ENCODE data around the gene CD101. TPM values are rescaled to one million over a fixed set of nuclear protein-coding genes. Genes with fewer than 3 reads are reported as not detected.
A peak's percentile ranks its signal among the peaks of the same experiment; 100 is the strongest.

The CD101 gene
- total RNA-seq, 1 experiment from 2014 or later = 1.8 TPM

GRCh38 chr1:117069220-117069844, 67.8 kb downstream of the CD101 start:
- Histone ChIP-seq H2AFZ (ENCODE audit: low read length) (no peak overlapping the region), H3K9me3 (ENCODE audit: control insufficient read depth, low read depth, low read length) (no peaks in the 10 kb centered on the region), H3K27ac (ENCODE audit: insufficient read length, low read depth, low read length) (peak overlapping the region; percentile 36), H3K27me3 (ENCODE audit: insufficient read depth, low read length) (no peaks in the 10 kb centered on the region), H2AK5ac (ENCODE audit: insufficient read length, low read length) (peak overlapping the region; percentile 14), H3K79me1 (ENCODE audit: insufficient read depth, low read depth, low read length, poor library complexity, severe bottlenecking) (no peaks in the 10 kb centered on the region), H4K5ac (ENCODE audit: insufficient read length, low read depth, low read length) (no peak overlapping the region), H3K4me2 (ENCODE audit: insufficient read depth, insufficient read length, low read length) (no peak overlapping the region), H2BK20ac (ENCODE audit: low read depth, low read length, poor library complexity, severe bottlenecking) (no peak overlapping the region), H3K23me2 (ENCODE audit: insufficient read length, low read depth, low read length, poor library complexity, severe bottlenecking) (no peaks in the 10 kb centered on the region), H3K14ac (ENCODE audit: insufficient read depth, low read length) (no peak overlapping the region), H3K56ac (ENCODE audit: insufficient read length, low read depth, low read length) (peak overlapping the region; percentile 84), H2BK120ac (ENCODE audit: low read depth, low read length, poor library complexity, severe bottlenecking) (no peak overlapping the region), H3K23ac (ENCODE audit: insufficient read length, low read depth, low read length) (no peak overlapping the region), H2BK5ac (ENCODE audit: insufficient read length, low read length) (peak overlapping the region; percentile 75), H2BK12ac (ENCODE audit: insufficient read length, low read depth, low read length) (no peak overlapping the region), H3K4me1 (ENCODE audit: insufficient read depth, low read length) (no peaks in the 10 kb centered on the region), H3T11ph (ENCODE audit: low read length) (no peak overlapping the region), H3K9ac (ENCODE audit: extremely low read depth, insufficient read length, low read length) (no peak overlapping the region), H3K4ac (ENCODE audit: low read depth, low read length) (no peak overlapping the region), H4K20me1 (ENCODE audit: control insufficient read depth, insufficient read depth, insufficient read length) (no peaks in the 10 kb centered on the region), H3K79me2 (ENCODE audit: insufficient read depth, low read length) (peaks cover 4% of the 10 kb centered on the region; the same call in 1 of the 2 replicates), H2BK15ac (ENCODE audit: low read depth, low read length) (no peak overlapping the region), H3K18ac (ENCODE audit: insufficient read length, low read depth, low read length) (no peak overlapping the region), H4K91ac (ENCODE audit: insufficient read length, low read depth, low read length) (no peak overlapping the region), H4K8ac (replicated peaks; ENCODE audit: insufficient read length, low read depth, low read length) (no peak overlapping the region)
- Mint-ChIP-seq H3K4me3 (no peak overlapping the region), H3K4me1 (no peaks in the 10 kb centered on the region), H3K36me3 (ENCODE audit: insufficient read depth in 1 of 3, low read depth in 3 of 3) (peaks cover 16 to 47% (median 26%) of the 10 kb centered on the region in 3 experiments; a peak in 6 of 7 replicates), H3K9me3 (no peaks in the 10 kb centered on the region), H3K27ac (peak overlapping the region in 1 of 3 experiments; percentile 55; a peak in 1 of 7 replicates), H3K27me3 (ENCODE audit: low read depth) (no peaks in the 10 kb centered on the region)
- no peak for DNase-seq
- no CpG with 5 or more reads among the region's 4 CpGs for WGBS (ENCODE audit: extremely low coverage, insufficient read length, low lambda C conversion rate)
- no peak for TF ChIP-seq CTCF (conservative IDR thresholded peaks at IDR 0.05)

Measured in H9 (cell line).